Activated naive CD8-positive, alpha-beta T cell (primary cell): Measurements from ENCODE around the gene HLTF.

Experiments
- H3K27ac Mint-ChIP-seq: one replicate; pipeline ENCODE4 v1.8.0; 2021; ENCODE audit warnings: mixed read lengths
- H3K27me3 Mint-ChIP-seq: one replicate; pipeline ENCODE4 v1.8.0; 2021; ENCODE audit warnings: mixed read lengths
- H3K36me3 Mint-ChIP-seq: one replicate; pipeline ENCODE4 v1.8.0; 2021; ENCODE audit warnings: mixed read lengths
- H3K4me1 Mint-ChIP-seq: one replicate; pipeline ENCODE4 v1.8.0; 2021; ENCODE audit warnings: low read depth, mixed read lengths
- H3K4me3 Mint-ChIP-seq: one replicate; pipeline ENCODE4 v1.8.0; 2021; ENCODE audit warnings: mild to moderate bottlenecking, mixed read lengths
- H3K9me3 Mint-ChIP-seq: one replicate; pipeline ENCODE4 v1.8.0; 2021; ENCODE audit warnings: low read depth, mixed read lengths

HLTF gene

DNA sequence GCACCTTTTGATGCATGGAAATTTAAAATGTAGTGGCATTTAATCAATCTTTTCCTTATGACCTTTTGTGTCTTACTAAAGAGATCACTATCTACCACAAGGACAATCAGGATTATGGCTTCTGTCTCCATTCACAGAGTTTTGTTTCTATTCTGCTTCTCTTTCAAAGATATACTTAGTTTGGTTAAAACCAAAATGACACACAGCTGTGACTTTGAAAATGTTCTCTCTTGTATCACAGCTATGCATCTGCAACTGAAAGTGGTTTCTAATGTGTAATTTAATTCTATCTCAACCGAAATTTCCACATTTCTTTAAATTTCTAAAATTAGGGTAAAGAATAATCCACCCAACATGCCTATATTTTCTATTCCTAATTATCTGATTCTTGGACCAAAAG lies 27.7 kb downstream of the HLTF start:
- Mint-ChIP-seq H3K27me3 (no peaks in the 10 kb centered on the region), H3K36me3 (peaks cover 21% of the 10 kb centered on the region), H3K4me1 (no peaks in the 10 kb centered on the region), H3K27ac (no peak overlapping the region), H3K4me3 (no peak overlapping the region), H3K9me3 (no peaks in the 10 kb centered on the region)

DNA sequence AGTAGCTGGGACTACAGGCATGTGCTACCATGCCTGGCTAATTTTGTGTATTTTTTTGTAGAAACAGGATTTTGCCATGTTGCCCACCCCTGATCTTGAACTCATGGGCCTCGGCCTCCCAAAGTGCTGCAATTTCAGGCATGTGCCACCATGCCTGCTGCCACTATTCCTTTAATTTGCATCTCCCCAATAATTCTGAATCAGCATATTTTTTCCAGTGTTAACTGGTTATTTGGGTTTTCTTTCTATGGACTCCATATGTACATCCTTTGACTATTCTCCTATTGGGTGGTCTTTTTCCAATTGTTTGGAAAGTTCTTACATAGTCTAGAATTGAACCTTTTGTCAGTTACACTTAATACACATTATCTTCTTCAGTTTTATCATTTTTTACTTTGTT lies 28.1 kb downstream of the HLTF start:
- H3K4me3 Mint-ChIP-seq, result no peak overlapping the region
- H3K36me3 Mint-ChIP-seq, result peaks cover 23% of the 10 kb centered on the region
- H3K4me1 Mint-ChIP-seq, result no peaks in the 10 kb centered on the region
- no peaks in the 10 kb centered on the region for H3K9me3 Mint-ChIP-seq
- H3K27ac Mint-ChIP-seq, result no peak overlapping the region
- no peaks in the 10 kb centered on the region for H3K27me3 Mint-ChIP-seq

DNA sequence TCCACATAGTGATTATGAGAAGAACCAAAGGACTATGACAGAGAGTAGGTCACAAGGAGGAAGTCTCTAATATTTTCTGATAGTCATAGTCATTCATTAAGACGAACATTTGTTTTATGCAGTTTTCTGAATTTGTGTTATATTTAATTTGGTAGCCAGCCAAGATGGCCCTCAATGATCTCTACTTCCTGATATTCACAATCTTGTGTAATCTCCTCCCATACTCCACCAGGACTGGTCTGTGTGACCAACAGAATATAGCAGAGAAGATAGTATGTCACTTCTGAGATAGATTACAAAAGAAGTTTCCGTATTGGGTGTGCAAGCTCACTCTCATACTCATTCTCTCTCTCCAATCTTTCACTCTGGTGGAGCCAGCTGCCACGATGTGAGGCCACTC lies 30.8 kb downstream of the HLTF start:
- H3K4me3 Mint-ChIP-seq, result no peak overlapping the region
- H3K36me3 Mint-ChIP-seq, result peaks cover 33% of the 10 kb centered on the region

GRCh38 chr3:149044339-149045083 lies 41.8 kb downstream of the HLTF start:
- no peaks in the 10 kb centered on the region for H3K9me3 Mint-ChIP-seq
- H3K4me1 Mint-ChIP-seq, result peaks cover 25% of the 10 kb centered on the region
- H3K27me3 Mint-ChIP-seq, result no peaks in the 10 kb centered on the region
- peaks cover 19% of the 10 kb centered on the region for H3K36me3 Mint-ChIP-seq
- H3K27ac Mint-ChIP-seq, result no peak overlapping the region
- H3K4me3 Mint-ChIP-seq, result no peak overlapping the region

More for the DNA sequence above, 30.8 kb downstream of the HLTF start:
- Mint-ChIP-seq H3K4me1 (no peaks in the 10 kb centered on the region), H3K27ac (no peak overlapping the region), H3K27me3 (no peaks in the 10 kb centered on the region), H3K9me3 (no peaks in the 10 kb centered on the region)

GRCh38 chr3:149042789-149043386 lies 43.4 kb downstream of the HLTF start:
- H3K27ac Mint-ChIP-seq, result peak overlapping the region; percentile 61
- H3K4me1 Mint-ChIP-seq, result peaks cover 25% of the 10 kb centered on the region
- H3K4me3 Mint-ChIP-seq, result peak overlapping the region; percentile 33
- H3K27me3 Mint-ChIP-seq, result no peaks in the 10 kb centered on the region
- no peaks in the 10 kb centered on the region for H3K9me3 Mint-ChIP-seq
- H3K36me3 Mint-ChIP-seq, result peaks cover 18% of the 10 kb centered on the region

DNA sequence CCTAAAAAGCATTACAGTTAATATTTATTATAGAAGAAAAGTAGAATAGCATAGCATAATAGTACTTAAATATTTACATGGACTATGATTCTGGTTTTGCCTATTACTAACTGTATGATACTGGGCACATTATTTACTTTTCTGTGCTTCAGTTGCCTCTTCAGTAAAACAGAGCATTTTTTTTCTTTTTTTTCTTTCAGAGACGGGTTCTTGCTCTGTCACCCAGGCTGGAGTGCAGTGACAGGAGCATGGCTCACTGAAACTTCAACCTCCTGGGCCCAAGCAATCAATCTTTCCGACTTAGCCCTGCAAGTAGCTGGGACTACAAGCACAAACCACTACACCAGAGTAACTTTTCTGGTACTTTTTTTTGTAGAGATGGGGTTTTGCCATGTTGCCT lies 48.0 kb downstream of the HLTF start:
- no peak overlapping the region for H3K27ac Mint-ChIP-seq
- no peaks in the 10 kb centered on the region for H3K9me3 Mint-ChIP-seq
- H3K27me3 Mint-ChIP-seq, result no peaks in the 10 kb centered on the region
- H3K4me3 Mint-ChIP-seq, result no peak overlapping the region
- peaks cover 11% of the 10 kb centered on the region for H3K36me3 Mint-ChIP-seq
- H3K4me1 Mint-ChIP-seq, result peaks cover 12% of the 10 kb centered on the region

DNA sequence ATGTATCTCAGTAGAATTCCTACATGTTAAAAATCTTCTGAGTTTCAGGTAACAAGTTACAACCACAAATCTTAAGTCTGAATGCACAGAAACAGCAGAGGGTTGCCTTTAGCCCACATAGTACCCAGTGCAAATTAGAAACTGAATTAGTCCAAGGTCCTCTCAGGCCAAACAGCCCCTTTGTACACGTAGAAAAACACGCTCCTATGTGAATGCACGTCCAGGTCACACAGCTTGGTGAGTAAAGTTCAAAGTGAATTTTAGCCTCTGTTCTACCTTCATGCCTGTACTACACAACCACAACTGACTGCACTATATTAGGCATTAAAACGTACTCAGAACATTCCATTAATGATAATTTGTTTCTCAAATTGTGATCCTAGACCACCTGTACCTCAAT lies 48.6 kb downstream of the HLTF start:
- Mint-ChIP-seq H3K27ac (no peak overlapping the region), H3K36me3 (peaks cover 9% of the 10 kb centered on the region)

GRCh38 chr3:149031096-149031495 lies 55.2 kb downstream of the HLTF start:
- Mint-ChIP-seq H3K36me3 (peaks cover 2% of the 10 kb centered on the region), H3K4me1 (no peaks in the 10 kb centered on the region), H3K27ac (no peak overlapping the region), H3K9me3 (no peaks in the 10 kb centered on the region), H3K27me3 (no peaks in the 10 kb centered on the region), H3K4me3 (no peak overlapping the region)

More for the DNA sequence above, 48.6 kb downstream of the HLTF start:
- Mint-ChIP-seq H3K4me1 (peaks cover 6% of the 10 kb centered on the region), H3K9me3 (no peaks in the 10 kb centered on the region), H3K27me3 (no peaks in the 10 kb centered on the region), H3K4me3 (no peak overlapping the region)

DNA sequence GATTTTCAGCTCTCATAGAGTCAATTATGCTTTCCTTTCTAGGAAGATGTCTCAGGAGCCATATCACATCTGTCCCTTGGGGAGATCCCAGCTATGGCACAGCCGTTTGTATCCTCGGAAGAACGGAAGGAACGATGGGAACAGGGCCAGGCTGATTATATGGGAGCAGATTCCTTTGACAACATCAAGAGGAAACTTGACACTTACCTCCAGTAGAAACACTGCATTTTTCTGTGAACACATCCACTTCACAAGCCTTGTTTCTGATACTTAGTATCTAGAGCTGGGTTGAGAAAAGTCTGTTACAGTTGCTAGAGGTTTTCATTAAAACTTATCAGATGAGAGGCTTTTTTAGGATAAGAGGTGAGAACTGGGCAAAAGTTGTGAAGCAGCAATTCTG lies 59.6 kb downstream of the HLTF start:
- H3K27ac Mint-ChIP-seq, result no peak overlapping the region
- no peaks in the 10 kb centered on the region for H3K4me1 Mint-ChIP-seq
- H3K27me3 Mint-ChIP-seq, result no peaks in the 10 kb centered on the region
- H3K4me3 Mint-ChIP-seq, result no peak overlapping the region
- peaks cover 14% of the 10 kb centered on the region for H3K36me3 Mint-ChIP-seq
- H3K9me3 Mint-ChIP-seq, result peaks cover 4% of the 10 kb centered on the region

GRCh38 chr3:149023951-149024350 lies 62.4 kb downstream of the HLTF start:
- H3K27ac Mint-ChIP-seq, result no peak overlapping the region
- no peak overlapping the region for H3K4me3 Mint-ChIP-seq
- H3K36me3 Mint-ChIP-seq, result peaks cover 17% of the 10 kb centered on the region
- peaks cover 4% of the 10 kb centered on the region for H3K4me1 Mint-ChIP-seq
- H3K27me3 Mint-ChIP-seq, result no peaks in the 10 kb centered on the region
- peaks cover 4% of the 10 kb centered on the region for H3K9me3 Mint-ChIP-seq

- Mint-ChIP-seq H3K27me3 (no peaks in the 10 kb centered on the region), H3K27ac (no peak overlapping the region), H3K4me3 (no peak overlapping the region), H3K9me3 (peaks cover 4% of the 10 kb centered on the region), H3K4me1 (peaks cover 4% of the 10 kb centered on the region), H3K36me3 (peaks cover 17% of the 10 kb centered on the region)
These were observed 64.5 kb downstream of the HLTF start for GRCh38 chr3:149021830-149022229.

GRCh38 chr3:149020839-149021252 lies 65.5 kb downstream of the HLTF start:
- Mint-ChIP-seq H3K9me3 (peaks cover 4% of the 10 kb centered on the region), H3K4me3 (no peak overlapping the region), H3K27ac (no peak overlapping the region), H3K27me3 (no peaks in the 10 kb centered on the region), H3K4me1 (peaks cover 4% of the 10 kb centered on the region), H3K36me3 (peaks cover 17% of the 10 kb centered on the region)

GRCh38 chr3:149020196-149020838 lies 66.0 kb downstream of the HLTF start:
- peaks cover 4% of the 10 kb centered on the region for H3K9me3 Mint-ChIP-seq
- peak overlapping the region; percentile 17 for H3K27ac Mint-ChIP-seq
- H3K36me3 Mint-ChIP-seq, result peaks cover 20% of the 10 kb centered on the region
- no peak overlapping the region for H3K4me3 Mint-ChIP-seq
- peaks cover 4% of the 10 kb centered on the region for H3K4me1 Mint-ChIP-seq
- no peaks in the 10 kb centered on the region for H3K27me3 Mint-ChIP-seq

GRCh38 chr3:149019580-149019979 lies 66.8 kb downstream of the HLTF start:
- Mint-ChIP-seq H3K9me3 (peaks cover 2% of the 10 kb centered on the region), H3K4me3 (no peak overlapping the region), H3K27ac (no peak overlapping the region), H3K27me3 (no peaks in the 10 kb centered on the region), H3K36me3 (peaks cover 17% of the 10 kb centered on the region), H3K4me1 (peaks cover 4% of the 10 kb centered on the region)

DNA sequence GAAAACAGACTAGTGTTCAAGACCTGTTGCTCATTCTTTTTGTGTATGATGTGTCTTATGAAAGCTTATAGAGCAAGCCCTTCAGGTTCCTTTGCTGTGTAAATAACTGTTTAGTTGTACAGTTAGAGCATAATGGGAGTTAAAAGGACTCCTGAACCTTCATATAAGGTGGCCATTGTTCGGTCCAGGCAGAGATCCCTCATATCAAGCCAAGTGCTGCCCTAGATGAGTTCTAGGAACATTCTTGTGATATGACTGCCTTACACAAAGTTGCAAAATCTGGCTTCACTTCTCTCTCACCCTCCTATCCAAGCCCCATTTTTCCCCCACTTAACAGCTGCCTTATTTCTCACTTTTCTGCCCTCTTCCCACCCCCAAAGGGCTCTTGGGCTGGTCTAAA lies 68.1 kb downstream of the HLTF start:
- Mint-ChIP-seq H3K4me3 (no peak overlapping the region), H3K36me3 (peaks cover 20% of the 10 kb centered on the region), H3K27ac (no peak overlapping the region), H3K9me3 (no peaks in the 10 kb centered on the region), H3K27me3 (no peaks in the 10 kb centered on the region), H3K4me1 (peaks cover 4% of the 10 kb centered on the region)
